A549 (cell line): ENCODE data around the gene CC2D2A. TPM values are rescaled to one million over a fixed set of nuclear protein-coding genes. Genes with fewer than 3 reads are reported as not detected.

Experiments
- ATAC-seq, 2 experiments: fragments of 200-7000 bp in 1 of 2; fragments of >200 bp in 1 of 2; cut with Nextera tagmentation in 1 of 2; cut with Tn5 transposase in 1 of 2; 3 replicates each; pipeline versions ENCODE4 v1.8.0 to v1.9.1; 2018 to 2020; ENCODE audit warnings: mild to moderate bottlenecking in 1 of 2, moderate library complexity in 1 of 2
- CTCF ChIA-PET: fragments of 300-600 bp; sonication (Branson Sonifier 250); formaldehyde crosslinking; extraction: SDS; loops from one replicate; lab custom pipeline; 2021; ENCODE audit warnings: antibody characterized with exemption, inconsistent platforms; lab: Yijun Ruan, JAX
- POLR2A ChIA-PET: fragments of 350-600 bp; formaldehyde crosslinking; extraction: SDS; loops from one replicate; lab custom pipeline; 2021; ENCODE audit warnings: antibody characterized with exemption, inconsistent platforms; lab: Yijun Ruan, JAX
- DNase-seq, 2 experiments: peaks; one replicate each; pipeline versions ENCODE4 v3.0.0 to v3.0.0-alpha.2; 2011 to 2016; ENCODE audit warnings: low read depth in 1 of 2, low spot score in 1 of 2
- FAIRE-seq: peaks from 2 replicates; lab custom pipeline; 2011; peaks lifted over from hg19 to GRCh38; lab: Jason Lieb, UNC
- H3K27ac ChIP-seq, 2 experiments: fragments of >200 bp; sonication (Bioruptor Twin); formaldehyde crosslinking; 3 replicates each; pipeline ENCODE4 v1.5.1; 2016 to 2017
- H3K4me1 ChIP-seq: fragments of >200 bp; sonication (Bioruptor Twin); formaldehyde crosslinking; 3 replicates; pipeline ENCODE4 v1.6.1; 2016
- H3K4me2 ChIP-seq: fragments of >200 bp; sonication (Bioruptor Twin); formaldehyde crosslinking; 3 replicates; pipeline ENCODE4 v1.6.1; 2016
- H3K4me3 ChIP-seq: fragments of >200 bp; sonication (Bioruptor Twin); formaldehyde crosslinking; 3 replicates; pipeline ENCODE4 v1.5.1; 2016
- H3K9me3 ChIP-seq: fragments of >200 bp; sonication (Bioruptor Twin); formaldehyde crosslinking; 3 replicates; pipeline ENCODE4 v1.6.1; 2016
- CTCF ChIP-seq: fragments of >200 bp; sonication (Bioruptor Twin); formaldehyde crosslinking; IDR thresholded peaks from 3 replicates; pipeline ENCODE4 v1.5.1; 2016
- E2F6 ChIP-seq: IDR thresholded peaks from 2 replicates; pipeline ENCODE4 v1.6.1; 2012; ENCODE audit warnings: low read depth, borderline replicate concordance
- EHF ChIP-seq: fragments of 250-450 bp; sonication (Bioruptor Pico); IDR thresholded peaks from 2 replicates; pipeline ENCODE4 v1.5.0; 2020; ENCODE audit warnings: mild to moderate bottlenecking
- ELK1 ChIP-seq: fragments of 150-350 bp; IDR thresholded peaks from 2 replicates; pipeline ENCODE4 v1.6.1; 2014; ENCODE audit warnings: low read depth, mild to moderate bottlenecking, low read length
- EP300 ChIP-seq, 2 experiments: fragments of >200 bp; sonication (Bioruptor Twin); formaldehyde crosslinking; IDR thresholded peaks; 2 replicates in 1 of 2; 3 replicates in 1 of 2; pipeline ENCODE4 v1.6.1; 2016 to 2017
- ESRRA ChIP-seq: fragments of 150-350 bp; IDR thresholded peaks from 2 replicates; pipeline ENCODE4 v1.6.1; 2014; ENCODE audit warnings: mild to moderate bottlenecking, low read length, borderline replicate concordance
- FOSB ChIP-seq: fragments of 250-450 bp; sonication (Bioruptor Pico); IDR thresholded peaks from 2 replicates; pipeline ENCODE4 v1.5.0; 2020; ENCODE audit warnings: mild to moderate bottlenecking, moderate library complexity
- FOSL2 ChIP-seq, 2 experiments: fragments of 450-650 bp in 1 of 2; fragments of >200 bp in 1 of 2; sonication (Bioruptor Twin) in 1 of 2; formaldehyde crosslinking; IDR thresholded peaks; 2 replicates each; pipeline versions ENCODE4 v1.5.0 to v1.6.1; 2016 to 2020; ENCODE audit warnings: mild to moderate bottlenecking in 1 of 2, moderate library complexity in 1 of 2
- FOXS1 ChIP-seq: fragments of 250-450 bp; sonication (Bioruptor Pico); IDR thresholded peaks from 2 replicates; pipeline ENCODE4 v1.5.0; 2020; ENCODE audit warnings: mild to moderate bottlenecking, moderate library complexity
- HES2 ChIP-seq: fragments of >200 bp; sonication (Bioruptor Twin); formaldehyde crosslinking; IDR thresholded peaks from 2 replicates; pipeline ENCODE4 v1.6.1; 2016
- HOXA7 ChIP-seq: fragments of 250-450 bp; sonication (Bioruptor Pico); IDR thresholded peaks from 2 replicates; pipeline ENCODE4 v1.5.0; 2020; ENCODE audit warnings: mild to moderate bottlenecking, moderate library complexity
- HOXB13 ChIP-seq: fragments of 250-450 bp; sonication (Bioruptor Pico); IDR thresholded peaks from 2 replicates; pipeline ENCODE4 v1.5.0; 2020; ENCODE audit warnings: low read depth, mild to moderate bottlenecking, moderate library complexity
- HOXB5 ChIP-seq: fragments of 250-450 bp; sonication (Bioruptor Pico); IDR thresholded peaks from 2 replicates; pipeline ENCODE4 v1.5.0; 2020; ENCODE audit warnings: mild to moderate bottlenecking, moderate library complexity
- KDM5A ChIP-seq: fragments of 200-600 bp; sonication (generic); IDR thresholded peaks from 2 replicates; pipeline ENCODE4 v1.6.1; 2016; ENCODE audit warnings: antibody characterized with exemption, mild to moderate bottlenecking
- MAFK ChIP-seq: fragments of 450-650 bp; IDR thresholded peaks from 2 replicates; pipeline ENCODE4 v1.6.1; 2014; ENCODE audit not compliant: partially characterized antibody
- MAZ ChIP-seq: fragments of 150-350 bp; IDR thresholded peaks from 2 replicates; pipeline ENCODE4 v1.6.1; 2014; ENCODE audit warnings: antibody characterized with exemption, low read depth, low read length, borderline replicate concordance
- NFE2L2 ChIP-seq: fragments of 150-350 bp; conservative IDR thresholded peaks from 2 replicates; pipeline ENCODE4 v1.6.1; 2014; ENCODE audit warnings: low read length
- PBX3 ChIP-seq: IDR thresholded peaks from 2 replicates; pipeline ENCODE4 v1.6.1; 2012
- RAD21 ChIP-seq, 2 experiments: fragments of >200 bp in 1 of 2; sonication (Bioruptor Twin) in 1 of 2; formaldehyde crosslinking in 1 of 2; IDR thresholded peaks in 1 of 2; conservative IDR thresholded peaks in 1 of 2; 2 replicates in 1 of 2; 3 replicates in 1 of 2; pipeline ENCODE4 v1.6.1; 2012 to 2018; ENCODE audit warnings: inconsistent platforms in 1 of 2
- RCOR1 ChIP-seq: fragments of 150-350 bp; IDR thresholded peaks from 2 replicates; pipeline ENCODE4 v1.6.1; 2014; ENCODE audit warnings: antibody characterized with exemption, low read length, low read depth
- TFCP2L1 ChIP-seq: fragments of 250-450 bp; sonication (Bioruptor Pico); IDR thresholded peaks from 2 replicates; pipeline ENCODE4 v1.5.0; 2021; ENCODE audit warnings: mild to moderate bottlenecking
- TP53 ChIP-seq: fragments of 250-450 bp; sonication (Bioruptor Pico); IDR thresholded peaks from 2 replicates; pipeline ENCODE4 v1.5.0; 2021; ENCODE audit warnings: mild to moderate bottlenecking, moderate library complexity
- ZC3H11A ChIP-seq: fragments of 450-650 bp; IDR thresholded peaks from 2 replicates; pipeline ENCODE4 v1.6.1; 2014; ENCODE audit warnings: antibody characterized with exemption, mild to moderate bottlenecking
- ZFP36 ChIP-seq: fragments of 450-650 bp; IDR thresholded peaks from 2 replicates; pipeline ENCODE4 v1.6.1; 2014; ENCODE audit warnings: borderline replicate concordance; ENCODE audit not compliant: partially characterized antibody
- ZNF302 ChIP-seq: fragments of 250-450 bp; sonication (Bioruptor Pico); IDR thresholded peaks from 2 replicates; pipeline ENCODE4 v1.9.0; 2021; ENCODE audit warnings: inconsistent platforms, mild to moderate bottlenecking, moderate library complexity
- WGBS: methylation state at CpG from one replicate; pipeline ENCODE4 v1.1.6; 2017; ENCODE audit errors: missing lambda C conversion rate; 5-methylcytosine and 5-hydroxymethylcytosine counted together
- polyA plus RNA-seq, 4 experiments: library from polyadenylated mRNA; depleted of rRNA in 3 of 4; stranded (reverse); fragments of >200 nt; fragmentation: RNase III in 1 of 4; extraction: RNeasy Plus Mini Kit Qiagen cat#74134 plus additional on column Dnase treatment in 1 of 4; gene quantifications; 2 replicates in 3 of 4; 3 replicates in 1 of 4; pipeline ENCODE4 v1.2.3, GENCODE V29; 2011 to 2017

Gene CC2D2A
- polyA plus RNA-seq, 2 of the 4 experiments (the other 2 are of a cell fraction), result 10.7 to 18.8 TPM

- Histone ChIP-seq H3K4me3 (no peak overlapping the region), H3K27ac (no peak overlapping the region), H3K4me2 (no peak overlapping the region), H3K4me1 (peaks cover 3% of the 10 kb centered on the region; the same call in 1 of the 3 replicates), H3K9me3 (no peaks in the 10 kb centered on the region)
- TF ChIP-seq EP300 (IDR thresholded peaks at IDR 0.05), result no peak
- no peak for TF ChIP-seq RAD21 (conservative IDR thresholded peaks at IDR 0.05 in 1 of 2, IDR thresholded peaks at IDR 0.05 in 1 of 2)
- TF ChIP-seq FOSL2 (IDR thresholded peaks at IDR 0.05), result no peak
- no peak for TF ChIP-seq FOSL2 (CRISPR knock-in tag; IDR thresholded peaks at IDR 0.05)
- POLR2A ChIA-PET, result no interaction called here
- CTCF ChIA-PET, result interaction anchor here (0.9 kb wide), 1 partner anchor 246 kb away, joined by 3 read pairs; no protein-coding TSS in a partner anchor
- ATAC-seq (no peak), DNase-seq (no peak), FAIRE-seq (no peak)
- WGBS, result 50% methylated on average over 2 of the region's 2 CpGs
These were observed 26.1 kb upstream of the CC2D2A start for GRCh38 chr4:15443371-15444160.

- no peak for ATAC-seq
- Histone ChIP-seq H3K27ac (no peak overlapping the region), H3K4me3 (no peak overlapping the region), H3K4me2 (no peak overlapping the region)
- no peak for DNase-seq
- POLR2A ChIA-PET, result no interaction called here
- FAIRE-seq, result no peak
- TF ChIP-seq MAZ, result no peak
- no peak for TF ChIP-seq ZFP36
- no peak for TF ChIP-seq HOXB13
- no peak for TF ChIP-seq MAFK
- no peak for TF ChIP-seq ZNF302 (CRISPR knock-in tag)
- TF ChIP-seq HES2, result no peak
- no peak for TF ChIP-seq EHF (CRISPR knock-in tag)
- TF ChIP-seq ZC3H11A, result no peak
- no peak for TF ChIP-seq RCOR1
- no peak for TF ChIP-seq HOXB5 (CRISPR knock-in tag)
- TF ChIP-seq, all 56 proteins: peak for 0
- WGBS, result 49% methylated on average over 5 of the region's 7 CpGs
- Histone ChIP-seq H3K4me1 (peaks cover under 1% of the 10 kb centered on the region; the same call in 1 of the 3 replicates), H3K9me3 (no peaks in the 10 kb centered on the region)
- CTCF ChIA-PET, result interaction anchor here (0.9 kb wide), 1 partner anchor 247 kb away, joined by 3 read pairs; no protein-coding TSS in a partner anchor
These were observed 25.4 kb upstream of the CC2D2A start for GRCh38 chr4:15444276-15444675.

GRCh38 chr4:15444879-15445547 lies 24.7 kb upstream of the CC2D2A start:
- no peak overlapping the region for H3K27ac ChIP-seq
- WGBS, result 39% methylated on average over 4 of the region's 4 CpGs
- H3K4me3 ChIP-seq, result no peak overlapping the region
- ChIA-PET POLR2A (no interaction called here), CTCF (interaction anchor here (2.7 kb wide), 1 partner anchor 12 kb away, joined by 10 read pairs; no protein-coding TSS in a partner anchor)
- no peak overlapping the region for H3K4me2 ChIP-seq
- TF ChIP-seq TP53 (no peak), KDM5A (no peak), ZC3H11A (no peak), NFE2L2 (no peak), HOXA7 (CRISPR knock-in tag) (no peak), MAZ (no peak), ELK1 (no peak), ESRRA (no peak), PBX3 (no peak), E2F6 (no peak), CTCF (no peak), TFCP2L1 (no peak), FOXS1 (CRISPR knock-in tag) (no peak), FOSB (CRISPR knock-in tag) (no peak)
- H3K9me3 ChIP-seq, result no peaks in the 10 kb centered on the region
- no peak for DNase-seq
- H3K4me1 ChIP-seq, result no peaks in the 10 kb centered on the region
- FAIRE-seq, result no peak
- no peak for ATAC-seq
